B cell (primary cell): Measurements from ENCODE around the gene TAS2R60. TPM values are rescaled to one million over a fixed set of nuclear protein-coding genes. Genes with fewer than 3 reads are reported as not detected.

Source experiments
- ATAC-seq: fragments of 200-7000 bp; cut with Tn5 transposase; one replicate; pipeline ENCODE4 v1.10.0; 2021; ENCODE audit warnings: low read depth, mild to moderate bottlenecking, moderate number of reproducible peaks, moderate library complexity
- CTCF ChIA-PET: fragments of 350-600 bp; sonication (Branson Sonifier 250); formaldehyde crosslinking; loops from one replicate; lab custom pipeline; 2021; ENCODE audit warnings: antibody characterized with exemption, inconsistent platforms; lab: Charles Lee
- POLR2A ChIA-PET: fragments of 350-600 bp; sonication (Branson Sonifier 250); formaldehyde crosslinking; loops from one replicate; lab custom pipeline; 2021; ENCODE audit warnings: antibody characterized with exemption; lab: Charles Lee
- DNase-seq: peaks from one replicate; pipeline ENCODE4 v3.0.0; 2013
- H2AFZ ChIP-seq: 2 replicates; pipeline ENCODE4 v1.6.1; 2012; ENCODE audit warnings: mild to moderate bottlenecking, low read depth, low read length; ENCODE audit not compliant: insufficient read depth, poor library complexity, severe bottlenecking
- H3K27ac ChIP-seq, 2 donors: 1 replicate in 1 of 2; 2 replicates in 1 of 2; pipeline ENCODE4 v1.5.1; 2012 to 2013; ENCODE audit warnings: low read length in 2 of 2, mild to moderate bottlenecking in 2 of 2, moderate library complexity in 1 of 2
- H3K27me3 ChIP-seq, 4 experiments: fragments of 200-600 bp in 1 of 4; sonication (generic) in 1 of 4; replicated peaks in 1 of 4; 1 replicate in 2 of 4; 2 replicates in 2 of 4; pipeline versions ENCODE4 v1.6.1 to v1.7.0; 2013 to 2016; ENCODE audit warnings: low read length in 3 of 4, mild to moderate bottlenecking in 2 of 4, mixed read lengths in 1 of 4, moderate library complexity in 1 of 4; ENCODE audit not compliant: insufficient read depth in 4 of 4, control insufficient read depth in 3 of 4; ENCODE audit errors: control extremely low read depth in 1 of 4
- H3K36me3 ChIP-seq, 2 experiments: replicated peaks in 1 of 2; 1 replicate in 1 of 2; 2 replicates in 1 of 2; pipeline versions ENCODE4 v1.6.1 to v1.7.1; 2013; ENCODE audit warnings: low read length in 1 of 2; ENCODE audit not compliant: insufficient read depth in 2 of 2, control insufficient read depth in 1 of 2; ENCODE audit errors: control extremely low read depth in 1 of 2, extremely low read depth in 1 of 2
- H3K4me1 ChIP-seq, 2 donors: fragments of 200-600 bp in 1 of 2; sonication (generic) in 1 of 2; 1 replicate in 1 of 2; 2 replicates in 1 of 2; pipeline versions ENCODE4 v1.5.1 to v1.6.1; 2013 to 2017; ENCODE audit warnings: low read length in 2 of 2; ENCODE audit not compliant: control insufficient read depth in 2 of 2, insufficient read depth in 2 of 2
- H3K4me2 ChIP-seq: replicated peaks from 2 replicates; pipeline ENCODE3; 2012; ENCODE audit warnings: mild to moderate bottlenecking, low read depth, low read length; ENCODE audit not compliant: poor library complexity, severe bottlenecking
- H3K4me3 ChIP-seq, 5 experiments: fragments of 200-600 bp in 1 of 5; sonication (generic) in 1 of 5; 1 replicate in 3 of 5; 2 replicates in 2 of 5; pipeline versions ENCODE4 v1.5.1 to v1.7.0; 2011 to 2016; ENCODE audit warnings: low read length in 4 of 5, mild to moderate bottlenecking in 4 of 5, low read depth in 2 of 5, control low read depth in 1 of 5, moderate library complexity in 1 of 5; ENCODE audit not compliant: insufficient read depth in 1 of 5; ENCODE audit errors: control extremely low read depth in 1 of 5, extremely low read depth in 1 of 5
- H3K79me2 ChIP-seq: fragments of 200-600 bp; sonication (generic); one replicate; pipeline ENCODE4 v1.6.0; 2016; ENCODE audit warnings: low read length; ENCODE audit not compliant: control insufficient read depth, insufficient read depth
- H3K9ac ChIP-seq: fragments of 200-600 bp; sonication (generic); 2 replicates; pipeline ENCODE4 v1.6.1; 2017; ENCODE audit warnings: mild to moderate bottlenecking, low read length, moderate library complexity
- H3K9me3 ChIP-seq, 3 donors: one replicate each; pipeline versions ENCODE4 v1.6.1 to v1.7.1; 2013; ENCODE audit warnings: low read length in 2 of 3; ENCODE audit not compliant: control insufficient read depth in 2 of 3, insufficient read depth in 1 of 3; ENCODE audit errors: control extremely low read depth in 1 of 3
- H4K20me1 ChIP-seq: 2 replicates; pipeline ENCODE4 v1.6.0; 2012; ENCODE audit warnings: mild to moderate bottlenecking, low read length; ENCODE audit not compliant: insufficient read depth, control insufficient read depth, poor library complexity, severe bottlenecking
- H3K27ac Mint-ChIP-seq: one replicate; pipeline ENCODE4 v1.8.0; 2021; ENCODE audit warnings: mixed read lengths
- H3K27me3 Mint-ChIP-seq: one replicate; pipeline ENCODE4 v1.8.0; 2021; ENCODE audit warnings: mixed read lengths
- H3K4me1 Mint-ChIP-seq: one replicate; pipeline ENCODE4 v1.8.0; 2021; ENCODE audit warnings: mixed read lengths
- H3K4me3 Mint-ChIP-seq: one replicate; pipeline ENCODE4 v1.8.0; 2021; ENCODE audit warnings: mixed read lengths
- H3K9me3 Mint-ChIP-seq: one replicate; pipeline ENCODE4 v1.8.0; 2022; ENCODE audit warnings: mixed read lengths; ENCODE audit not compliant: insufficient read depth
- EZH2 ChIP-seq: IDR thresholded peaks from 2 replicates; pipeline ENCODE4 v1.6.1; 2012; ENCODE audit warnings: borderline replicate concordance, low read depth, mild to moderate bottlenecking, moderate library complexity, low read length; ENCODE audit not compliant: insufficient read depth, poor library complexity, severe bottlenecking
- WGBS: methylation state at CpG from one replicate; pipeline ENCODE4 v1.1.5; 2013; ENCODE audit warnings: missing lambda C conversion rate; ENCODE audit not compliant: insufficient coverage; 5-methylcytosine and 5-hydroxymethylcytosine counted together
- intact Hi-C: fragments of 100-400 bp; cut with micrococcal nuclease; formaldehyde crosslinking; loops from one replicate; pipeline ENCODE4 v1.10.0; 2022
- polyA plus RNA-seq: library from polyadenylated mRNA; depleted of rRNA; stranded (reverse); fragments of >200 nt; gene quantifications from 2 replicates; pipeline ENCODE4 v1.2.3, GENCODE V29; 2012
- total RNA-seq, 2 donors: library from RNA; stranded (reverse); fragments of 120-200 nt in 1 of 2; gene quantifications; 1 replicate in 1 of 2; 2 replicates in 1 of 2; pipeline versions ENCODE4 v1.2.3 to v1.2.4, GENCODE V29; 2013 to 2022
- TF ChIP-seq, protein P1 (sequence below): fragments of 200-600 bp; IDR thresholded peaks from one replicate; pipeline ENCODE4 v1.8.0; 2022; ENCODE audit warnings: antibody characterized with exemption, mild to moderate bottlenecking

Gene TAS2R60
- total and polyA plus RNA-seq, 2 donors (not counting 1 experiment from before 2014, with no cell fraction given) = not detected

DNA sequence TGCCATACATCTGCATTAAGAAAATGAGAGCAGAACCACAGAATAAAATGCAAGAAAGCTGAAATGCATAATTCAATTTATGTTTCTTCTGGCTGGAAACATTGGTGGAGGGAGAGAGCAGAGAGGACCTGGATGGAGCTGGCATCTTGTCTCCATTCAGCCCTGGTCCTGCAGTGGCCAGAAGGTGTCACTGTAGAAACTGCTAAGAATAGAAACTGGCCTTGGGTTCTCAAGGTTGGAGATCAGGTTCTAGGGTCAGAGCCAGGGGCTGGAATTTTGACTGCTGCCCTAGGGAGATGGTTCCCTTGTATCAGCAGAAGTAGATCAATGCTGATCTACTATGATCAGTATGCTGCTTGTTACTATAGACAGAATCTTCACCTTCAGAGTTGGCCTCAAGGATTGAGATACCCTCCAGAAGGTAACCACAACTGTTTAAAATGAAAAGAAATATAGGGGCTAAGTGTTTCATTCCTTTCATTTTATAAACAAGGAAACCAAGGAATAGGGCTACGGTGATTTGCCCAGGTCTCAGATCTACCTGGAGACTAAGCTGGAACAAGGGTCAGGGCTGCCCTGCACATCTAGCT is 47.6 kb downstream of the TAS2R60 start:
- intact Hi-C loops = no loop called here
- Mint-ChIP-seq H3K27ac (no peak overlapping the region), H3K4me1 (no peaks in the 10 kb centered on the region), H3K9me3 (no peaks in the 10 kb centered on the region), H3K4me3 (no peak overlapping the region), H3K27me3 (peaks cover 24% of the 10 kb centered on the region)
- Histone ChIP-seq H3K4me2 (no peak overlapping the region), H3K27ac (no peak overlapping the region), H3K4me3 (no peak overlapping the region), H4K20me1 (no peaks in the 10 kb centered on the region), H2AFZ (no peak overlapping the region), H3K9ac (no peak overlapping the region), H3K27me3 (no peaks in the 10 kb centered on the region), H3K79me2 (no peaks in the 10 kb centered on the region), H3K36me3 (no peaks in the 10 kb centered on the region), H3K9me3 (no peaks in the 10 kb centered on the region), H3K4me1 (no peaks in the 10 kb centered on the region)
- CTCF ChIA-PET = interaction anchor here (1.5 kb wide), 1 partner anchor 242 kb away, joined by 3 read pairs; no protein-coding TSS in a partner anchor
- POLR2A ChIA-PET = no interaction called here
- TF ChIP-seq, protein P1, sequence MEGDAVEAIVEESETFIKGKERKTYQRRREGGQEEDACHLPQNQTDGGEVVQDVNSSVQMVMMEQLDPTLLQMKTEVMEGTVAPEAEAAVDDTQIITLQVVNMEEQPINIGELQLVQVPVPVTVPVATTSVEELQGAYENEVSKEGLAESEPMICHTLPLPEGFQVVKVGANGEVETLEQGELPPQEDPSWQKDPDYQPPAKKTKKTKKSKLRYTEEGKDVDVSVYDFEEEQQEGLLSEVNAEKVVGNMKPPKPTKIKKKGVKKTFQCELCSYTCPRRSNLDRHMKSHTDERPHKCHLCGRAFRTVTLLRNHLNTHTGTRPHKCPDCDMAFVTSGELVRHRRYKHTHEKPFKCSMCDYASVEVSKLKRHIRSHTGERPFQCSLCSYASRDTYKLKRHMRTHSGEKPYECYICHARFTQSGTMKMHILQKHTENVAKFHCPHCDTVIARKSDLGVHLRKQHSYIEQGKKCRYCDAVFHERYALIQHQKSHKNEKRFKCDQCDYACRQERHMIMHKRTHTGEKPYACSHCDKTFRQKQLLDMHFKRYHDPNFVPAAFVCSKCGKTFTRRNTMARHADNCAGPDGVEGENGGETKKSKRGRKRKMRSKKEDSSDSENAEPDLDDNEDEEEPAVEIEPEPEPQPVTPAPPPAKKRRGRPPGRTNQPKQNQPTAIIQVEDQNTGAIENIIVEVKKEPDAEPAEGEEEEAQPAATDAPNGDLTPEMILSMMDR = no peak
- TF ChIP-seq EZH2 = no peak
- ATAC-seq = no peak
- no CpG with 5 or more reads among the region's 1 CpG for WGBS
- no peak for DNase-seq

DNA sequence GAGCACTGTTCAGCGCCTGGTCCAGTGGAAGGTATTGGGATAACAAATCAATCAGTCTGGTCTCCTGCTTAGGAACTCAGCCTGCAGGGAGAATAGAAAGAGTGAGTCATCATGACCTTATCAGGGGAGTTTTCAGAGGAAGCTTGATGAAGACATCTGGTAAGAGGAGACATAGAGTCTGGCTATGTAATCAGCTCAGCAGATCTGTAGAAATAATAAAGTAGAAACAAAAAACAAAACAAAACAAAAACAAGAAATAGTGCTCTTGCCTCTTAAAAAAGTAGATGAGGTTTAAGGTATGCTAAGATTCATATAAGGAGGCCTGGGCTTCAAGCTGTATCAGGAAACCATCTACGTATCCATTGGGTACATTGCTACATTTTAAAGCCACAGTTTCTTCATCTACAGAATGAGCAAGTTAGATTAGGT is 48.8 kb downstream of the TAS2R60 start:
- Mint-ChIP-seq H3K27me3 (peaks cover 16% of the 10 kb centered on the region), H3K4me1 (no peaks in the 10 kb centered on the region), H3K27ac (no peak overlapping the region), H3K9me3 (no peaks in the 10 kb centered on the region), H3K4me3 (no peak overlapping the region)
- no peak overlapping the region for H3K9ac ChIP-seq
- H2AFZ ChIP-seq = no peak overlapping the region
- peaks cover 0 to 1% (median 0%) of the 10 kb centered on the region in 4 experiments for H3K27me3 ChIP-seq
- intact Hi-C loops = no loop called here
- H3K4me1 ChIP-seq = no peaks in the 10 kb centered on the region
- H3K79me2 ChIP-seq = no peaks in the 10 kb centered on the region
- H4K20me1 ChIP-seq = no peaks in the 10 kb centered on the region
- H3K9me3 ChIP-seq = no peaks in the 10 kb centered on the region
- WGBS = 100% methylated on average over 1 of the region's 2 CpGs
- no peak overlapping the region for H3K27ac ChIP-seq
- no peaks in the 10 kb centered on the region for H3K36me3 ChIP-seq
- no peak for TF ChIP-seq EZH2
- no peak overlapping the region for H3K4me2 ChIP-seq
- H3K4me3 ChIP-seq = no peak overlapping the region
- ATAC-seq (no peak), DNase-seq (no peak)
- ChIA-PET CTCF (no interaction called here), POLR2A (no interaction called here)
